ENCODE results near the gene ACACB. TPM values are rescaled to one million over a fixed set of nuclear protein-coding genes. Genes with fewer than 3 reads are reported as not detected.

ACACB gene
- total RNA-seq, 3 donors from 2014 or later (not counting 1 experiment from before 2014, with no cell fraction given): 4.1 to 14.3 (median 8.4) TPM

GRCh38 chr12:109296431-109296830 is 180.0 kb downstream of the ACACB start:
- no peaks in the 10 kb centered on the region for H3K4me1 ChIP-seq (ENCODE audit: control insufficient read depth, insufficient read depth, low read length)
- no peak overlapping the region for H3K27ac ChIP-seq (ENCODE audit: low read length)
- Mint-ChIP-seq H3K27me3 (ENCODE audit: low read depth in 2 of 2) (peaks cover 10% of the 10 kb centered on the region in 2 donors), H3K4me1 (no peaks in the 10 kb centered on the region), H3K36me3 (no peaks in the 10 kb centered on the region), H3K27ac (no peak overlapping the region), H3K9me3 (no peaks in the 10 kb centered on the region), H3K4me3 (no peak overlapping the region)
- ATAC-seq: no peak
- no peak for TF ChIP-seq CTCF (IDR thresholded peaks at IDR 0.05)
- WGBS (ENCODE audit: insufficient coverage): 66% methylated on average over 3 of the region's 3 CpGs
- H3K9me3 ChIP-seq (ENCODE audit: control insufficient read depth, insufficient read depth, low read length): no peaks in the 10 kb centered on the region
- intact Hi-C loops (cut with micrococcal nuclease): no loop called here
- no peaks in the 10 kb centered on the region for H3K27me3 ChIP-seq (ENCODE audit: control insufficient read depth, insufficient read depth, low read length)
- H3K4me3 ChIP-seq (ENCODE audit: low read length): no peak overlapping the region
- no peaks in the 10 kb centered on the region for H3K36me3 ChIP-seq (ENCODE audit: control insufficient read depth, insufficient read depth, low read length)
- DNase-seq: no peak

- no peak overlapping the region for H3K27ac ChIP-seq (ENCODE audit: low read length)
- no peaks in the 10 kb centered on the region for H3K4me1 Mint-ChIP-seq
- peaks cover 12 to 24% of the 10 kb centered on the region in 2 donors for H3K27me3 Mint-ChIP-seq (ENCODE audit: low read depth in 2 of 2)
- DNase-seq (no peak), ATAC-seq (no peak)
- H3K4me3 ChIP-seq (ENCODE audit: low read length): no peak overlapping the region
- no peaks in the 10 kb centered on the region for H3K36me3 ChIP-seq (ENCODE audit: control insufficient read depth, insufficient read depth, low read length)
- WGBS (ENCODE audit: insufficient coverage): 93% methylated on average over 7 of the region's 7 CpGs
- no peaks in the 10 kb centered on the region for H3K9me3 ChIP-seq (ENCODE audit: control insufficient read depth, insufficient read depth, low read length)
- no peaks in the 10 kb centered on the region for H3K9me3 Mint-ChIP-seq
- no peak for TF ChIP-seq CTCF (IDR thresholded peaks at IDR 0.05)
- intact Hi-C loops (cut with micrococcal nuclease): no loop called here
- no peaks in the 10 kb centered on the region for H3K36me3 Mint-ChIP-seq
- no peak overlapping the region for H3K27ac Mint-ChIP-seq
- H3K27me3 ChIP-seq (ENCODE audit: control insufficient read depth, insufficient read depth, low read length): no peaks in the 10 kb centered on the region
- no peaks in the 10 kb centered on the region for H3K4me1 ChIP-seq (ENCODE audit: control insufficient read depth, insufficient read depth, low read length)
- H3K4me3 Mint-ChIP-seq: no peak overlapping the region
Observed at GRCh38 chr12:109299849-109300248, 183.5 kb downstream of the ACACB start.

- intact Hi-C loops (cut with micrococcal nuclease): no loop called here
- no peaks in the 10 kb centered on the region for H3K36me3 ChIP-seq (ENCODE audit: control insufficient read depth, insufficient read depth, low read length)
- ATAC-seq: no peak
- H3K4me3 ChIP-seq (ENCODE audit: low read length): no peak overlapping the region
- TF ChIP-seq CTCF (IDR thresholded peaks at IDR 0.05): no peak
- H3K27me3 ChIP-seq (ENCODE audit: control insufficient read depth, insufficient read depth, low read length): peaks cover 1% of the 10 kb centered on the region
- DNase-seq: no peak
- WGBS (ENCODE audit: insufficient coverage): 87% methylated on average over 3 of the region's 3 CpGs
- no peaks in the 10 kb centered on the region for H3K9me3 ChIP-seq (ENCODE audit: control insufficient read depth, insufficient read depth, low read length)
- no peaks in the 10 kb centered on the region for H3K4me1 Mint-ChIP-seq
- H3K27ac Mint-ChIP-seq: no peak overlapping the region
- H3K36me3 Mint-ChIP-seq: no peaks in the 10 kb centered on the region
- H3K27me3 Mint-ChIP-seq (ENCODE audit: low read depth in 2 of 2): peaks cover 12 to 29% of the 10 kb centered on the region in 2 donors
- no peak overlapping the region for H3K27ac ChIP-seq (ENCODE audit: low read length)
- H3K4me1 ChIP-seq (ENCODE audit: control insufficient read depth, insufficient read depth, low read length): no peaks in the 10 kb centered on the region
- no peak overlapping the region for H3K4me3 Mint-ChIP-seq
- H3K9me3 Mint-ChIP-seq: no peaks in the 10 kb centered on the region
Observed at GRCh38 chr12:109301643-109302168, 185.3 kb downstream of the ACACB start.

GRCh38 chr12:109302358-109302757 is 186.0 kb downstream of the ACACB start:
- TF ChIP-seq CTCF (IDR thresholded peaks at IDR 0.05): no peak
- peaks cover 7% of the 10 kb centered on the region for H3K27me3 ChIP-seq (ENCODE audit: control insufficient read depth, insufficient read depth, low read length)
- H3K27ac ChIP-seq (ENCODE audit: low read length): no peak overlapping the region
- Mint-ChIP-seq H3K27ac (no peak overlapping the region), H3K4me1 (no peaks in the 10 kb centered on the region), H3K27me3 (ENCODE audit: low read depth in 2 of 2) (peaks cover 17 to 34% of the 10 kb centered on the region in 2 donors), H3K4me3 (no peak overlapping the region), H3K36me3 (no peaks in the 10 kb centered on the region), H3K9me3 (no peaks in the 10 kb centered on the region)
- 56% methylated on average over 1 of the region's 2 CpGs for WGBS (ENCODE audit: insufficient coverage)
- DNase-seq (no peak), ATAC-seq (no peak)
- no peaks in the 10 kb centered on the region for H3K36me3 ChIP-seq (ENCODE audit: control insufficient read depth, insufficient read depth, low read length)
- H3K4me3 ChIP-seq (ENCODE audit: low read length): no peak overlapping the region
- no peaks in the 10 kb centered on the region for H3K4me1 ChIP-seq (ENCODE audit: control insufficient read depth, insufficient read depth, low read length)
- intact Hi-C loops (cut with micrococcal nuclease): no loop called here
- H3K9me3 ChIP-seq (ENCODE audit: control insufficient read depth, insufficient read depth, low read length): no peaks in the 10 kb centered on the region

Data from natural killer cell (primary cell).